RCC 7860 (cell line): Measurements from ENCODE around the gene ATPAF1.

Experiments
- DNase-seq: peaks from one replicate; pipeline ENCODE4 v3.0.0-alpha.2; 2015; ENCODE audit warnings: low spot score
- FAIRE-seq: peaks from 2 replicates; lab custom pipeline; 2012; peaks lifted over from hg19 to GRCh38; lab: Jason Lieb, UNC

ATPAF1 gene

DNA sequence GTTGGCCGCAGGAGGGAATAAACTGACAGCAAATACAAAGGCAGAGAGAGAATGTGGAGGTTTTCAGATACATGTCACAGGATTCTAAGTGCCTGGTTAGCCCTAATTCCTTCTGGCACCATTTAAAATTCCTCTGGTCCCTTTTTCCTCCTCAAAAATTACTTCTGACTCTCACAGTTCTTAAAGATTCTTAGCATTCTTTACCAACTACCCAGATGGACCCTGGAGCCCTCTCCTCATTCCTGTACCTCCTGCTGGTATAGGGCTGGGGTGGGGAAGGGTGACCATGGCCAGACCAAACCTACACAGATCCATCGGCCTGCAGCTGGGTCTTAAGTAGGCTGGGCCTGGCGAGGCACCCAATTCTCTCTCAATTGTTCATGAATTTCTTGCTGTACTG is 71.3 kb downstream of the ATPAF1 start:
- no peak for DNase-seq
- no peak for FAIRE-seq

DNA sequence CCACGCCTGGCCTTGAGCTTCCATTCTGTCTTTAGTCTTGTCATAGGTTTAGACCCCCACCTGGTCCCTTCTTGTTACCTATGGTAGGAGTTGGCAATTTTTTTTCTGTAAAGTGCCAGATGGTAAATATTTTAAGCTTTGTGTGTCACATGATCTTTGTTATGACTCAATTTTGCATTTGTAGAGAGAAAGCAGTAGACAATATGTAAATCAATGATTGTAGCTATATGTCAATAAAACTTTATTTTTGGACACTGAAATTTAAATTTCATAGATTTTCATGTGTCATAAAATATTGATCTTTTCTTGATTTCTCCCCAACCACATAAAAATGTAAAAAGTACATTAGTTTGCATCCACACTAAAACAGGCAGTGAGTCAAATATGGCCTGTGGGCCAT is 72.1 kb downstream of the ATPAF1 start:
- no peak for FAIRE-seq

DNA sequence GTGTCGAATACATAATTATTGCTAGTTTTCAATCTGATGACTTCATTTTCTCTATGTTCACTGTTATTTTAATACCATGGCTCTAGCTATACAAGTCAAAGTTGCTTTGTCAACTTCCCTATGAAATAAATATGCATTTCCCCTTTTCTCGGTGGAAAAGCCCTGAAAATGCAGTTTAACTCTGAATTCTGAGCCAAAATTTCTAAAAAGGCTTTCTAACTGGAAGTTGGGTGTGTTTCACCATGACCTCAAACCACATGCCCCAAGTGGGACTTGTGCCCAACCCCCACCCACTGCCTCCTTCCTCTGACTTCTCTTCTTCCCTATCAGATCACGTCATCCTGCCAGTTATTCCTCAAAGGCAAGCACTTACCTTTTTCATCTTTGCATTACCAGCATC is 73.0 kb downstream of the ATPAF1 start:
- no peak for DNase-seq
- no peak for FAIRE-seq

More for the DNA sequence above, 72.1 kb downstream of the ATPAF1 start:
- no peak for DNase-seq

DNA sequence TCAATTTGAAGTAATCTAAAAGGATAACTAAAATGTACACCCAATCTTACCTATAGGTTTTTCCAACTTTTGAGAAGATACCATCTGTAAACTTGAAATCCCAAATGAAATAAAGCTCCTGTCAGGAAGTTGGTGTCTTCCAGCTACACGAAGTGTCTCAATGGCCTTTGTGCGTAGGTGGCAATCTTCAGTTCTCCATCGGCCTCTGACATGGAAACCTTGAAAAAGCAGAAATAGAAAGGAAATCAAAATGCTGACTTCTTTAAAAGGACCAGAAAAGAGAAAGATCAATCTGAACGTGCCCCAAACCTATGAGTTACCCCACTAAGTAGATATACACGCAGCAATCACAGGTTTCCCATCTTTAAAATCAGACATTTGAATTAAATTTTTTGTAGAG is 74.1 kb downstream of the ATPAF1 start:
- FAIRE-seq (no peak), DNase-seq (no peak)

DNA sequence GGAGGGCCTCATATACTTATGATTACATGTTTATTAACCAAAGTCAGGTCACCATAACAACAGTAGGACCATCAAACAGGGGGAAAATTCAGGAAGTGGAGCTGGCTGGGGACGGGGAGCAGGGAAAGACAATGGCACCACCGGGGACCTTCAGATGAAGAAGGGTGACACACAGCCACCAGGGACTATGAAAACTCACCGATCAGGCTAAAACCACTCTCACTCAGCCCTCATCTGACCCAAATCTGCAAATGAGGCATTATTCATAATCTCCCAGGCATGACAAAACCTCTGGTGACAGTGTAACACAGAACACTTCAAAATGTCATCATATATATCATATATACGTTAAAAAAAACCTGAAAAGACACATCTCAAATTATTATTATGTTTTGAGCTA is 75.3 kb downstream of the ATPAF1 start:
- DNase-seq (no peak), FAIRE-seq (no peak)

DNA sequence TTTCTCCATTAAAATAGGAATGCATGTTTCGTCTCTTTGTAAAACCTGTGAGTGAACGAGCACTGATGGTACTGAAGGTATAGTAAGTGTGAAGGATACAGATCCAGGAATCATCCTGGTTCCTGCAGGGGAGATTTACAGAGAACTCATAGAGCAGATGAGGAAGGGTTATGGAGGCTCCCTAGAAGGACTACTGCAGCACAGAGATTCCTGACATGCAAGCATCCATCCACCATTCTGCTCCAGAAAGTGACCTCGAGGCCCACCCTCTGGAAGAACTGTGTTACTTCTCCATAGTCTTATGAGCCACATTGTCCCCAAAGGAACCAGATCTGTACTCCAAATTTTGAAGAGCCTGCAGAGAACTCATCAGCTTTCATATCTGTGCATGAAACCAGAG is 78.6 kb downstream of the ATPAF1 start:
- FAIRE-seq, result no peak

DNA sequence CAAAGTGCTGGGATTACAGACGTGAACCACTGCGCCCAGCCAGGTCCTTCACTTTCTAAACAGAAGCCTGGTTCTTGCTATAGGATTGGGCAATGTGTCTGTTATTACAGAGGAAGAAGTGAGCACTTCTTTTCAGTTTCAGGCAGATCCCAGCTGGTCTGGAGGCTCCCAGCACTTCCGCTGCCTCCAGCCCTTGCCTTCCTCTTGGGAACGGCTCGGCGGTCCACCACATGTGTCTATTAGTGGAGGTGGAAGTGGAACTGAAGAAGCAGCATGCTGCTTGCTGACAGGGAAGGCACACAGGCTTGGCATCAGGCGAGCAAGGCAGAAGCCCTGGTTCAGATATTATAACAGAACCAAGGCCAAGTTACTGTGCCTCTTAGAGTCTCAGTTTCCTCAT is 81.1 kb downstream of the ATPAF1 start:
- no peak for DNase-seq

More for the DNA sequence above, 78.6 kb downstream of the ATPAF1 start:
- DNase-seq, result no peak

DNA sequence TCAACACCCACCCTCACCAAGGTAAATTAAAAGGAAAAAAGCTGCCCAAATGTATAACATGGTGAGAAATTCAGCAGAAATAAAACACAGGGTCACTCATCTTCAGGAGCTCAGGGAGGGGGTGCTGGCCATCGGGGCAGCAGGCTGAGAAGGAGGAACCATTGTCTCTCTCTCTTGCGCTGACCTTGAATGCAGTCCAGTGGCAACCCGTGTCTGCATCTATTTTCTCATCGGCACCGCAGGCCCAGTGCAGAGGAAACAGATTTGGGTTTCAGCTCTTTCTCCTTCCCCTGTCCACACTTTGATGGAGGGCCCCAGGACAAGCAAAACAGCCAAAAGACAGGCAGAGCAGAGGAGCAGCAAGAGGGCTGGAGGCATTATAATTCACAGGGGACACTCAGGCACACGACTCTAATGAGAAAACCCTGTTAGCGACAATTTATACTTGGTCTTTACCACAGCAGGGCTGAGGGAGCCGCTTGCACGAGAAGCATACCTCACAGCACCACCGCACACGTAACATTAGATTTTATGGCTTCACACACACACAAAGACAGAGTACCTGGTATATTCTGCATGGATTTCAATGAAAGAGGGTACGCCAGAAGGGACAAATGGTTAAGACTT is 82.7 kb downstream of the ATPAF1 start:
- no peak for FAIRE-seq
- no peak for DNase-seq

More for the DNA sequence above, 81.1 kb downstream of the ATPAF1 start:
- FAIRE-seq, result no peak

DNA sequence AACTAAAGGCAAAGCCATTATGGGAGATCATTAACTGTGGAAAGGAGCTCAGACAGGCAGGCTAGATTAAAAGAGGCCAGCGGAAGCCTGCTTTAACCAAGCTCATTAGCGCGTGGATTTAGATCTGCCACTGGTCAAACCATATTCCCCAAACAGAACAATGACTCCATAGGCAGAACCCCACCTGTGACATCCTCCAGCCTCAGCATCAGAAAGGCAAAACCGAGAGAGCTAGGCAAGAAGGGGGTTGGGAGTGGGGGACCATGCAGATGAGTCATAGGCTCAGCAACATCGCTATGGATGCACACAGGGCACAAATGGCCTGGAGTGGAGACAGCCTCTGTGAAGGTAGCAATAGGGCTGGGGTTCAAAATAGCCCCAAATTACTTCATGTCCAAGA is 84.7 kb downstream of the ATPAF1 start:
- FAIRE-seq (no peak), DNase-seq (no peak)

DNA sequence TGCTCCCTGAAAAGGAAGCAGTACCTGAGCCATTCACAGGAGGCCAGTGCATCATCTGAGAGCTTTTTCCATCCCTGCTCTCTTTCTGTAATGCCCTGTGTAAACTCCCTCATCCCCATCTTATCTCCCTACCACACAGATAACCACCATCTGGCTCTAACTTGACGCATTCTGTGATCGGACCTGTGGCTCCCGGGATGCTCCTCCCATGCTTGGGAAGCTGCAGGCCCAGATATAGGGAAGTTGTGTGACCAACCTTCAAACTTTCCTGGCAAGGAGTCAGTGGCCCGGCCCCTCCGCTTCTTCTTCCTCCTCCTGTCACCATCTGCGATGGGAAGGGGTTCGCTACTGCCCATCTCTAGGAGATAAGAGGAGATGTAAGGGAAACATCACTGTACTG is 85.2 kb downstream of the ATPAF1 start:
- no peak for FAIRE-seq
- no peak for DNase-seq
